K562 (cell line): ENCODE data around the gene RPTOR. TPM values are rescaled to one million over a fixed set of nuclear protein-coding genes. Genes with fewer than 3 reads are reported as not detected.
A peak's percentile ranks its signal among the peaks of the same experiment; 100 is the strongest.

ENCODE experiments used
- ASH1L ChIP-seq: fragments of 450-650 bp; IDR thresholded peaks from 2 replicates; pipeline ENCODE4 v1.6.1; 2018; ENCODE audit warnings: borderline replicate concordance, mild to moderate bottlenecking, low read depth; ENCODE audit not compliant: partially characterized antibody
- BRD4 ChIP-seq: fragments of 200-600 bp; sonication (generic); IDR thresholded peaks from 2 replicates; pipeline ENCODE4 v1.6.1; 2017; ENCODE audit warnings: inconsistent platforms
- FIP1L1 ChIP-seq: fragments of 200-400 bp; formaldehyde crosslinking; IDR thresholded peaks from 2 replicates; pipeline ENCODE4 v1.6.1; 2018; ENCODE audit warnings: mild to moderate bottlenecking, low read depth, low read length; ENCODE audit not compliant: poor library complexity, severe bottlenecking
- FOXJ2 ChIP-seq: fragments of 200-800 bp; sonication (Bioruptor generic); IDR thresholded peaks from 2 replicates; pipeline ENCODE4 v1.6.1; 2016; ENCODE audit warnings: missing genetic modification characterization, missing compliant biosample characterization
- KDM5B ChIP-seq: fragments of 200-600 bp; sonication (generic); IDR thresholded peaks from 2 replicates; pipeline ENCODE4 v1.6.1; 2012; ENCODE audit warnings: low read depth, mild to moderate bottlenecking, moderate library complexity, low read length, control low read depth, inconsistent platforms; ENCODE audit not compliant: insufficient replicate concordance
- L3MBTL2 ChIP-seq: fragments of 450-650 bp; IDR thresholded peaks from 2 replicates; pipeline ENCODE4 v1.6.1; 2016; ENCODE audit warnings: mild to moderate bottlenecking, moderate library complexity
- MAFF ChIP-seq: IDR thresholded peaks from 2 replicates; pipeline ENCODE4 v1.6.1; 2012; ENCODE audit warnings: low read length, improper control_type of control experiment
- NCOA1 ChIP-seq: fragments of 450-650 bp; IDR thresholded peaks from 2 replicates; pipeline ENCODE4 v1.6.1; 2016; ENCODE audit warnings: low read depth
- POLR2G ChIP-seq: fragments of 200-400 bp; formaldehyde crosslinking; IDR thresholded peaks from 2 replicates; pipeline ENCODE4 v1.6.1; 2017; ENCODE audit warnings: low read depth, mild to moderate bottlenecking, antibody characterized with exemption, low read length, moderate library complexity
- SETDB1 ChIP-seq: IDR thresholded peaks from one replicate; pipeline ENCODE4 v1.6.1; 2012; ENCODE audit warnings: low read length, control low read depth, inconsistent platforms
- TAF1 ChIP-seq: IDR thresholded peaks from 2 replicates; pipeline ENCODE4 v1.6.1; 2011; ENCODE audit warnings: mild to moderate bottlenecking, low read length, moderate library complexity; ENCODE audit not compliant: insufficient read depth, control insufficient read depth, severe bottlenecking; ENCODE audit errors: extremely low read depth
- ZFP30 ChIP-seq: fragments of 250-450 bp; sonication (Bioruptor Pico); IDR thresholded peaks from 2 replicates; pipeline ENCODE4 v1.8.0; 2022; ENCODE audit warnings: moderate library complexity, mild to moderate bottlenecking, inconsistent platforms, borderline replicate concordance
- ZKSCAN8 ChIP-seq: fragments of 200-800 bp; sonication (Bioruptor generic); IDR thresholded peaks from 2 replicates; pipeline ENCODE4 v1.6.1; 2016; ENCODE audit warnings: missing genetic modification characterization, missing compliant biosample characterization
- ZNF3 ChIP-seq: fragments of 250-450 bp; sonication (Bioruptor Pico); IDR thresholded peaks from 2 replicates; pipeline ENCODE4 v1.5.0; 2021; ENCODE audit warnings: mild to moderate bottlenecking, moderate library complexity
- ZNF408 ChIP-seq: fragments of 250-450 bp; sonication (Bioruptor Pico); IDR thresholded peaks from 2 replicates; pipeline ENCODE4 v1.4.0; 2020; ENCODE audit warnings: low read depth, mild to moderate bottlenecking, moderate library complexity
- polyA plus RNA-seq, 8 experiments: library from polyadenylated mRNA; depleted of rRNA in 4 of 8; stranded (reverse) in 5 of 8; unstranded in 3 of 8; fragments of >200 nt; fragmentation: Nextera tagmentation in 2 of 8; fragmentation: Illumina TruSeq in 1 of 8; extraction: Ambion mirVana in 2 of 8; extraction: Trizol in 1 of 8; gene quantifications; 2 replicates each; pipeline versions ENCODE4 v1.2.1 to v1.2.3, GENCODE V29; 2011 to 2014; ENCODE audit warnings: inconsistent platforms in 1 of 8, missing spikeins in 1 of 8
- total RNA-seq, 7 experiments: library from RNA; depleted of rRNA in 6 of 7; stranded (reverse); fragments of >200 nt in 6 of 7; fragmentation: Illumina TruSeq in 2 of 7; extraction: Trizol in 2 of 7; gene quantifications; 2 replicates each; pipeline versions ENCODE4 v1.2.1 to v1.2.3, GENCODE V29; 2011 to 2021; ENCODE audit warnings: low replicate concordance in 1 of 7
- TF ChIP-seq, protein P1 (sequence below): fragments of 250-450 bp; sonication (Bioruptor Pico); IDR thresholded peaks from 2 replicates; pipeline ENCODE4 v1.8.0; 2021; ENCODE audit warnings: moderate library complexity, mild to moderate bottlenecking, inconsistent platforms
- TF ChIP-seq, protein P2 (sequence below): conservative IDR thresholded peaks from 2 replicates; pipeline ENCODE4 v1.6.1; 2011; ENCODE audit warnings: low read depth, mild to moderate bottlenecking, low read length; ENCODE audit not compliant: control insufficient read depth
- TF ChIP-seq, protein P3 (sequence below): fragments of 250-450 bp; sonication (Bioruptor Pico); IDR thresholded peaks from 2 replicates; pipeline ENCODE4 v1.5.0; 2021
- TF ChIP-seq, protein P4 (sequence below): fragments of 450-650 bp; formaldehyde crosslinking; IDR thresholded peaks from 2 replicates; pipeline ENCODE4 v1.4.0; 2022; ENCODE audit warnings: missing genetic modification characterization
- TF ChIP-seq, protein P5 (sequence below): fragments of 450-650 bp; IDR thresholded peaks from 2 replicates; pipeline ENCODE4 v1.6.1; 2016; ENCODE audit warnings: antibody characterized with exemption

Gene RPTOR
- total and polyA plus RNA-seq, 9 of the 15 experiments (the other 6 are each of a cell fraction or from before 2014, with no cell fraction given), result 0.24 to 54.1 (median 10.2) TPM

DNA sequence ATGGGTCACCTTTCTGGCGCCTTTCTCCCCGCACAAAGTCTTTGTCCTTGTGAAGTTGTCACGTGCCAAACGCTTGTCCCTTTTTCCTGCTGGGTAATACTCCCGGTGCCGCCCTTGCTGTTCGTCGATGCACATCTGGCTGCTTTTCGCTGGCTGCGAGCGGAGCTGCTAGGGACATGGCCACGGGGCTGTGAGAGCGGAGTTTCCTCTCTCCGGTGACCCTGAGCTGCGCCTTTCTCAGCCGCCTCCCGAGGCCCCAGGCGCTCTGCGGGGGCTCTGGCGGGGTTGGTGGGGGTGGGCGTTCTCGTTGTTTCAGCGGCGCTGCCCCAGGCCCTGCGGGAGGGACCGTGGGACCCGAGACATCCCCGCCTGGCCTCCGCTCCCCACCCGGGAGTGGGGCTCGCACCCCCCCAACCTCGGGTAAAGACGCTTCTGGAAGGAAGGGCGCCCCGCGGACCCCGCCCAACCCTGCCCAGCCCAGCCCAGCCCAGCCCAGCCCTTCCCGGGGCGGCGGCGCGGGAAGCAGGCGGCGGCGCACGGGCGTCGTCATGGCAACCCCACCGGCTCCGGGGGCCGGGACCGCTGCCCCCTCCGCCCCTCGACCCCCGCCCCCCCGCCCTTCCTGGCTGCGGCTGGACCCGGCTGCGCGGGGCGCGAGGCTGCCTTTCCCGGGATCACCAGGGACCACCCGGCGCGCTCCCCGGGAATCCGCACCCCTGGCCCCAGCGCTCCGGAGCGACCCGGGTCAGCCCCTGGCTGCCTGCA, 459.3 kb downstream of the RPTOR start (continued):
- TF ChIP-seq, protein P1, sequence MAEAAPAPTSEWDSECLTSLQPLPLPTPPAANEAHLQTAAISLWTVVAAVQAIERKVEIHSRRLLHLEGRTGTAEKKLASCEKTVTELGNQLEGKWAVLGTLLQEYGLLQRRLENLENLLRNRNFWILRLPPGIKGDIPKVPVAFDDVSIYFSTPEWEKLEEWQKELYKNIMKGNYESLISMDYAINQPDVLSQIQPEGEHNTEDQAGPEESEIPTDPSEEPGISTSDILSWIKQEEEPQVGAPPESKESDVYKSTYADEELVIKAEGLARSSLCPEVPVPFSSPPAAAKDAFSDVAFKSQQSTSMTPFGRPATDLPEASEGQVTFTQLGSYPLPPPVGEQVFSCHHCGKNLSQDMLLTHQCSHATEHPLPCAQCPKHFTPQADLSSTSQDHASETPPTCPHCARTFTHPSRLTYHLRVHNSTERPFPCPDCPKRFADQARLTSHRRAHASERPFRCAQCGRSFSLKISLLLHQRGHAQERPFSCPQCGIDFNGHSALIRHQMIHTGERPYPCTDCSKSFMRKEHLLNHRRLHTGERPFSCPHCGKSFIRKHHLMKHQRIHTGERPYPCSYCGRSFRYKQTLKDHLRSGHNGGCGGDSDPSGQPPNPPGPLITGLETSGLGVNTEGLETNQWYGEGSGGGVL, result no peak
- no peak for TF ChIP-seq TAF1
- TF ChIP-seq SETDB1, result no peak
- TF ChIP-seq ASH1L, result no peak
- no peak for TF ChIP-seq ZFP30 (CRISPR knock-in tag)
- TF ChIP-seq, protein P2, sequence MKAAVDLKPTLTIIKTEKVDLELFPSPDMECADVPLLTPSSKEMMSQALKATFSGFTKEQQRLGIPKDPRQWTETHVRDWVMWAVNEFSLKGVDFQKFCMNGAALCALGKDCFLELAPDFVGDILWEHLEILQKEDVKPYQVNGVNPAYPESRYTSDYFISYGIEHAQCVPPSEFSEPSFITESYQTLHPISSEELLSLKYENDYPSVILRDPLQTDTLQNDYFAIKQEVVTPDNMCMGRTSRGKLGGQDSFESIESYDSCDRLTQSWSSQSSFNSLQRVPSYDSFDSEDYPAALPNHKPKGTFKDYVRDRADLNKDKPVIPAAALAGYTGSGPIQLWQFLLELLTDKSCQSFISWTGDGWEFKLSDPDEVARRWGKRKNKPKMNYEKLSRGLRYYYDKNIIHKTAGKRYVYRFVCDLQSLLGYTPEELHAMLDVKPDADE, result no peak
- TF ChIP-seq, protein P3, sequence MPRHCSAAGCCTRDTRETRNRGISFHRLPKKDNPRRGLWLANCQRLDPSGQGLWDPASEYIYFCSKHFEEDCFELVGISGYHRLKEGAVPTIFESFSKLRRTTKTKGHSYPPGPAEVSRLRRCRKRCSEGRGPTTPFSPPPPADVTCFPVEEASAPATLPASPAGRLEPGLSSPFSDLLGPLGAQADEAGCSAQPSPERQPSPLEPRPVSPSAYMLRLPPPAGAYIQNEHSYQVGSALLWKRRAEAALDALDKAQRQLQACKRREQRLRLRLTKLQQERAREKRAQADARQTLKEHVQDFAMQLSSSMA, result no peak
- TF ChIP-seq ZNF3 (CRISPR knock-in tag), result no peak
- no peak for TF ChIP-seq ZKSCAN8 (CRISPR knock-in tag)
- TF ChIP-seq, protein P4, sequence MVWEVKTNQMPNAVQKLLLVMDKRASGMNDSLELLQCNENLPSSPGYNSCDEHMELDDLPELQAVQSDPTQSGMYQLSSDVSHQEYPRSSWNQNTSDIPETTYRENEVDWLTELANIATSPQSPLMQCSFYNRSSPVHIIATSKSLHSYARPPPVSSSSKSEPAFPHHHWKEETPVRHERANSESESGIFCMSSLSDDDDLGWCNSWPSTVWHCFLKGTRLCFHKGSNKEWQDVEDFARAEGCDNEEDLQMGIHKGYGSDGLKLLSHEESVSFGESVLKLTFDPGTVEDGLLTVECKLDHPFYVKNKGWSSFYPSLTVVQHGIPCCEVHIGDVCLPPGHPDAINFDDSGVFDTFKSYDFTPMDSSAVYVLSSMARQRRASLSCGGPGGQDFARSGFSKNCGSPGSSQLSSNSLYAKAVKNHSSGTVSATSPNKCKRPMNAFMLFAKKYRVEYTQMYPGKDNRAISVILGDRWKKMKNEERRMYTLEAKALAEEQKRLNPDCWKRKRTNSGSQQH (CRISPR knock-in tag), result no peak
- TF ChIP-seq FIP1L1, result peak; percentile 1
- no peak for TF ChIP-seq MAFF
- peak; percentile 38 for TF ChIP-seq KDM5B
- peak; percentile 67 for TF ChIP-seq POLR2G
- no peak for TF ChIP-seq NCOA1
- no peak for TF ChIP-seq FOXJ2 (tag)
- no peak for TF ChIP-seq ZNF408
- no peak for TF ChIP-seq BRD4
- TF ChIP-seq, protein P5, sequence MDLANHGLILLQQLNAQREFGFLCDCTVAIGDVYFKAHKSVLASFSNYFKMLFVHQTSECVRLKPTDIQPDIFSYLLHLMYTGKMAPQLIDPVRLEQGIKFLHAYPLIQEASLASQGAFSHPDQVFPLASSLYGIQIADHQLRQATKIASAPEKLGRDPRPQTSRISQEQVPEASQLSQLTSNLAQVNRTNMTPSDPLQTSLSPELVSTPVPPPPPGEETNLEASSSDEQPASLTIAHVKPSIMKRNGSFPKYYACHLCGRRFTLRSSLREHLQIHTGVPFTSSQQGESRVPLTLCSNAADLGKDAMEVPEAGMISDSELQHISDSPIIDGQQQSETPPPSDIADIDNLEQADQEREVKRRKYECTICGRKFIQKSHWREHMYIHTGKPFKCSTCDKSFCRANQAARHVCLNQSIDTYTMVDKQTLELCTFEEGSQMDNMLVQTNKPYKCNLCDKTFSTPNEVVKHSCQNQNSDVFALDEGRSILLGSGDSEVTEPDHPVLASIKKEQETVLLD, result no peak
- peak; percentile 55 for TF ChIP-seq L3MBTL2
